ENCODE measurements around the gene MAPK7. TPM values are rescaled to one million over a fixed set of nuclear protein-coding genes. Genes with fewer than 3 reads are reported as not detected.

The MAPK7 gene
- total and polyA plus RNA-seq, 2 donors (not counting 1 experiment from before 2014, with no cell fraction given), result 12.8 to 18.8 TPM

DNA sequence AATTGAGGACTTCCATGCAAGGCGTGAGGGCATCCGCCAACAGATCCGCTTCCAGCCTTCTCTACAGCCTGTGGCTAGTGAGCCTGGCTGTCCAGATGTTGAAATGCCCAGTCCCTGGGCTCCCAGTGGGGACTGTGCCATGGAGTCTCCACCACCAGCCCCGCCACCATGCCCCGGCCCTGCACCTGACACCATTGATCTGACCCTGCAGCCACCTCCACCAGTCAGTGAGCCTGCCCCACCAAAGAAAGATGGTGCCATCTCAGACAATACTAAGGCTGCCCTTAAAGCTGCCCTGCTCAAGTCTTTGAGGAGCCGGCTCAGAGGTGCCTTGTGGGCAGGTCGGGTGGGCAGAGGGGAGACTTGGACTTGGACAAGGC lies 3.1 kb downstream of the MAPK7 start:
- peaks cover 38% of the 10 kb centered on the region for H3K36me3 ChIP-seq (ENCODE audit: control insufficient read depth, insufficient read depth, low read length)
- H4K20me1 ChIP-seq (ENCODE audit: control insufficient read depth, extremely low read depth, insufficient read depth, low read length), result no peaks in the 10 kb centered on the region
- H3K27me3 ChIP-seq (ENCODE audit: control insufficient read depth, insufficient read depth, low read length), result no peaks in the 10 kb centered on the region

DNA sequence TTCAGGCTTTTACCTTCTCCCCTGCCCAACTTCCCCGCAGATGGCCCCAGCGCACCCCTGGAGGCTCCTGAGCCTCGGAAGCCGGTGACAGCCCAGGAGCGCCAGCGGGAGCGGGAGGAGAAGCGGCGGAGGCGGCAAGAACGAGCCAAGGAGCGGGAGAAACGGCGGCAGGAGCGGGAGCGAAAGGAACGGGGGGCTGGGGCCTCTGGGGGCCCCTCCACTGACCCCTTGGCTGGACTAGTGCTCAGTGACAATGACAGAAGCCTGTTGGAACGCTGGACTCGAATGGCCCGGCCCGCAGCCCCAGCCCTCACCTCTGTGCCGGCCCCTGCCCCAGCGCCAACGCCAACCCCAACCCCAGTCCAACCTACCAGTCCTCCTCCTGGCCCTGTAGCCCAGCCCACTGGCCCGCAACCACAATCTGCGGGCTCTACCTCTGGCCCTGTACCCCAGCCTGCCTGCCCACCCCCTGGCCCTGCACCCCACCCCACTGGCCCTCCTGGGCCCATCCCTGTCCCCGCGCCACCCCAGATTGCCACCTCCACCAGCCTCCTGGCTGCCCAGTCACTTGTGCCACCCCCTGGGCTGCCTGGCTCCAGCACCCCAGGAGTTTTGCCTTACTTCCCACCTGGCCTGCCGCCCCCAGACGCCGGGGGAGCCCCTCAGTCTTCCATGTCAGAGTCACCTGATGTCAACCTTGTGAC lies 3.6 kb downstream of the MAPK7 start:
- TF ChIP-seq, protein P1, sequence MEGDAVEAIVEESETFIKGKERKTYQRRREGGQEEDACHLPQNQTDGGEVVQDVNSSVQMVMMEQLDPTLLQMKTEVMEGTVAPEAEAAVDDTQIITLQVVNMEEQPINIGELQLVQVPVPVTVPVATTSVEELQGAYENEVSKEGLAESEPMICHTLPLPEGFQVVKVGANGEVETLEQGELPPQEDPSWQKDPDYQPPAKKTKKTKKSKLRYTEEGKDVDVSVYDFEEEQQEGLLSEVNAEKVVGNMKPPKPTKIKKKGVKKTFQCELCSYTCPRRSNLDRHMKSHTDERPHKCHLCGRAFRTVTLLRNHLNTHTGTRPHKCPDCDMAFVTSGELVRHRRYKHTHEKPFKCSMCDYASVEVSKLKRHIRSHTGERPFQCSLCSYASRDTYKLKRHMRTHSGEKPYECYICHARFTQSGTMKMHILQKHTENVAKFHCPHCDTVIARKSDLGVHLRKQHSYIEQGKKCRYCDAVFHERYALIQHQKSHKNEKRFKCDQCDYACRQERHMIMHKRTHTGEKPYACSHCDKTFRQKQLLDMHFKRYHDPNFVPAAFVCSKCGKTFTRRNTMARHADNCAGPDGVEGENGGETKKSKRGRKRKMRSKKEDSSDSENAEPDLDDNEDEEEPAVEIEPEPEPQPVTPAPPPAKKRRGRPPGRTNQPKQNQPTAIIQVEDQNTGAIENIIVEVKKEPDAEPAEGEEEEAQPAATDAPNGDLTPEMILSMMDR (conservative IDR thresholded peaks at IDR 0.05 in 1 of 2, IDR thresholded peaks at IDR 0.05 in 1 of 2; ENCODE audit: low read depth in 1 of 2, low read length in 2 of 2), result no peak
- no peak for TF ChIP-seq EZH2 (IDR thresholded peaks at IDR 0.05; ENCODE audit: low read length, missing control alignments)
- H3K27ac ChIP-seq (ENCODE audit: insufficient read depth, low read length), result no peak overlapping the region
- no peaks in the 10 kb centered on the region for H3K9me3 ChIP-seq (ENCODE audit: control insufficient read depth, insufficient read depth, low read depth, low read length)
- peaks cover 20% of the 10 kb centered on the region for H3K79me2 ChIP-seq (ENCODE audit: control insufficient read depth, insufficient read depth, low read length)
- H4K20me1 ChIP-seq (ENCODE audit: control insufficient read depth, extremely low read depth, insufficient read depth, low read length), result no peaks in the 10 kb centered on the region
- H3K9ac ChIP-seq (ENCODE audit: insufficient read depth, low read length), result no peak overlapping the region
- no peak overlapping the region for H2AFZ ChIP-seq (ENCODE audit: low read length)
- H3K4me3 ChIP-seq (replicated peaks in 1 of 4; ENCODE audit: control extremely low read depth in 1 of 4, insufficient read depth in 1 of 4, low read depth in 3 of 4, low read length in 4 of 4), result no peak overlapping the region
- H3K36me3 ChIP-seq (ENCODE audit: control insufficient read depth, insufficient read depth, low read length), result peaks cover 38% of the 10 kb centered on the region
- H3K4me2 ChIP-seq (ENCODE audit: extremely low read depth, insufficient read depth, low read length), result no peak overlapping the region
- H3K4me1 ChIP-seq (ENCODE audit: control insufficient read depth, extremely low read depth, insufficient read depth, low read length), result peaks cover 44% of the 10 kb centered on the region
- DNase-seq (ENCODE audit: low read depth in 2 of 2), result no peak
- no peaks in the 10 kb centered on the region for H3K27me3 ChIP-seq (ENCODE audit: control insufficient read depth, insufficient read depth, low read length)

More for the DNA sequence above, 3.1 kb downstream of the MAPK7 start:
- Histone ChIP-seq H3K9ac (ENCODE audit: insufficient read depth, low read length) (no peak overlapping the region), H3K79me2 (ENCODE audit: control insufficient read depth, insufficient read depth, low read length) (peaks cover 20% of the 10 kb centered on the region), H3K4me3 (replicated peaks in 1 of 4; ENCODE audit: control extremely low read depth in 1 of 4, insufficient read depth in 1 of 4, low read depth in 3 of 4, low read length in 4 of 4) (no peak overlapping the region), H3K27ac (ENCODE audit: insufficient read depth, low read length) (no peak overlapping the region), H3K9me3 (ENCODE audit: control insufficient read depth, insufficient read depth, low read depth, low read length) (no peaks in the 10 kb centered on the region), H3K4me1 (ENCODE audit: control insufficient read depth, extremely low read depth, insufficient read depth, low read length) (peaks cover 41% of the 10 kb centered on the region), H3K4me2 (ENCODE audit: extremely low read depth, insufficient read depth, low read length) (no peak overlapping the region), H2AFZ (ENCODE audit: low read length) (no peak overlapping the region)
- TF ChIP-seq, protein P1 (conservative IDR thresholded peaks at IDR 0.05 in 1 of 2, IDR thresholded peaks at IDR 0.05 in 1 of 2; ENCODE audit: low read depth in 1 of 2, low read length in 2 of 2), result no peak
- no peak for TF ChIP-seq EZH2 (IDR thresholded peaks at IDR 0.05; ENCODE audit: low read length, missing control alignments)
- no peak for DNase-seq (ENCODE audit: low read depth in 2 of 2)

DNA sequence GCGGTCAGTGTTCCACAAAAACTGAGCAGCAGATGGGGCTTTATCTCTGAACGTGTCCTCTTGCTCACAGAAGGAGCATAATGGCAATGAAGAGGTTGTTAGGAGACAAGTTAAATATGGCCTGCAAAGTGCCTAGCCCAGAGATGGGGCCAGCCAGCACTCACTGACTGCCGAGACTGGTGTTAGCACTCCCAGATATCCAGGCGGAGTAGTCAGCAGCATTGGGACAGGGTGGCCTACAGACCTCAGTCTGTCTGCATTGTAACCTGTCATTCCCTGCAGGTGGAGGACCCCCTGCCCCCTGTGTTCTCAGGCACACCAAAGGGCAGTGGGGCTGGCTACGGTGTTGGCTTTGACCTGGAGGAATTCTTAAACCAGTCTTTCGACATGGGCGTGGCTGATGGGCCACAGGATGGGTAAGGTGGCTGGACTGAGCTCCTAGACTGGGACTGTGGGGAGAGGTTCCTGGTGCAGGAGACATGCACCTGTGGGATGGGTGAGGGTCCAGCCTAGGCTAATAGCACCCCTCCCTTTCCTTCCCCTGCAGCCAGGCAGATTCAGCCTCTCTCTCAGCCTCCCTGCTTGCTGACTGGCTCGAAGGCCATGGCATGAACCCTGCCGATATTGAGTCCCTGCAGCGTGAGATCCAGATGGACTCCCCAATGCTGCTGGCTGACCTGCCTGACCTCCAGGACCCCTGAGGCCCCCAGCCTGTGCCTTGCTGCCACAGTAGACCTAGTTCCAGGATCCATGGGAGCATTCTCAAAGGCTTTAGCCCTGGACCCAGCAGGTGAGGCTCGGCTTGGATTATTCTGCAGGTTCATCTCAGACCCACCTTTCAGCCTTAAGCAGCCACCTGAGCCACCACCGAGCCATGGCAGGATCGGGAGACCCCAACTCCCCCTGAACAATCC lies 4.5 kb downstream of the MAPK7 start:
- peaks cover 47% of the 10 kb centered on the region for H3K4me1 ChIP-seq (ENCODE audit: control insufficient read depth, extremely low read depth, insufficient read depth, low read length)
- H2AFZ ChIP-seq (ENCODE audit: low read length), result no peak overlapping the region
- H4K20me1 ChIP-seq (ENCODE audit: control insufficient read depth, extremely low read depth, insufficient read depth, low read length), result no peaks in the 10 kb centered on the region
- no peak overlapping the region for H3K4me3 ChIP-seq (replicated peaks in 1 of 4; ENCODE audit: control extremely low read depth in 1 of 4, insufficient read depth in 1 of 4, low read depth in 3 of 4, low read length in 4 of 4)
- no peak overlapping the region for H3K27ac ChIP-seq (ENCODE audit: insufficient read depth, low read length)
- no peak overlapping the region for H3K9ac ChIP-seq (ENCODE audit: insufficient read depth, low read length)
- peak overlapping the region; percentile 26 for H3K4me2 ChIP-seq (ENCODE audit: extremely low read depth, insufficient read depth, low read length)
- no peaks in the 10 kb centered on the region for H3K9me3 ChIP-seq (ENCODE audit: control insufficient read depth, insufficient read depth, low read depth, low read length)
- peaks cover 38% of the 10 kb centered on the region for H3K36me3 ChIP-seq (ENCODE audit: control insufficient read depth, insufficient read depth, low read length)
- no peaks in the 10 kb centered on the region for H3K27me3 ChIP-seq (ENCODE audit: control insufficient read depth, insufficient read depth, low read length)
- H3K79me2 ChIP-seq (ENCODE audit: control insufficient read depth, insufficient read depth, low read length), result peaks cover 20% of the 10 kb centered on the region
- TF ChIP-seq, protein P1 (conservative IDR thresholded peaks at IDR 0.05 in 1 of 2, IDR thresholded peaks at IDR 0.05 in 1 of 2; ENCODE audit: low read depth in 1 of 2, low read length in 2 of 2), result no peak
- no peak for TF ChIP-seq EZH2 (IDR thresholded peaks at IDR 0.05; ENCODE audit: low read length, missing control alignments)
- DNase-seq (ENCODE audit: low read depth in 2 of 2), result no peak

Measured in fibroblast of lung (primary cell).